HCT116 (cell line): ENCODE data around the gene ARIH2. TPM values are rescaled to one million over a fixed set of nuclear protein-coding genes. Genes with fewer than 3 reads are reported as not detected.

Experiments
- ATAC-seq: fragments of 200-7000 bp; cut with Tn5 transposase; 2 replicates; pipeline ENCODE4 v1.9.1; 2020; ENCODE audit warnings: mild to moderate bottlenecking, moderate library complexity
- BruUV-seq: library from RNA; stranded (reverse); fragments of 400-500 nt; replicated peaks from 2 replicates; lab custom pipeline; 2021; lab: Mats Ljungman, UMichigan
- CTCF ChIA-PET: fragments of 300-600 bp; sonication (Branson Sonifier 250); formaldehyde crosslinking; loops from one replicate; lab custom pipeline; 2021; ENCODE audit warnings: antibody characterized with exemption; lab: Charles Lee
- POLR2A ChIA-PET: fragments of 300-600, 350-600 bp; sonication (Branson Sonifier 250); formaldehyde crosslinking; loops from one replicate; lab custom pipeline; 2021; ENCODE audit warnings: antibody characterized with exemption; lab: Charles Lee
- RAD21 ChIA-PET, 2 experiments: fragments of 300-600 bp; sonication (Branson Sonifier 250); formaldehyde crosslinking; loops; one replicate each; lab custom pipeline; 2023; ENCODE audit warnings: low total read pairs in 2 of 2; ENCODE audit not compliant: uncharacterized antibody in 2 of 2, unreplicated experiment in 2 of 2, low non-redundant PET in 1 of 2; lab: Charles Lee
- DNase-seq: peaks from one replicate; pipeline ENCODE4 v3.0.0-alpha.2; 2010; ENCODE audit warnings: low read depth, low spot score
- H2AFZ ChIP-seq: fragments of 200-600 bp; shearing (Covaris generic), sonication (generic); 2 replicates; pipeline ENCODE4 v1.6.1; 2017; ENCODE audit warnings: low read depth, mixed run types, mixed read lengths, antibody characterized with exemption, low read length; ENCODE audit not compliant: poor library complexity, severe bottlenecking
- H3K27ac ChIP-seq: 2 replicates; pipeline ENCODE4 v1.5.1; 2012; ENCODE audit warnings: low read depth, low read length
- H3K27me3 ChIP-seq: fragments of 200-600 bp; sonication (generic); 2 replicates; pipeline ENCODE4 v1.6.1; 2016; ENCODE audit warnings: mixed run types, low read length, mixed read lengths; ENCODE audit not compliant: insufficient read depth
- H3K36me3 ChIP-seq, 2 experiments: fragments of 200-500 bp in 1 of 2; fragments of 200-600 bp in 1 of 2; sonication (Bioruptor generic) in 1 of 2; sonication (generic) in 1 of 2; 2 replicates each; pipeline versions ENCODE4 v1.5.1 to v1.6.1; 2014 to 2016; ENCODE audit warnings: low read length in 2 of 2, inconsistent platforms in 1 of 2, mixed read lengths in 1 of 2, mixed run types in 1 of 2; ENCODE audit not compliant: insufficient read depth in 2 of 2, control insufficient read depth in 1 of 2
- H3K4me1 ChIP-seq, 2 experiments: fragments of 200-600 bp in 1 of 2; sonication (generic) in 1 of 2; 2 replicates each; pipeline versions ENCODE4 v1.5.1 to v1.6.1; 2012 to 2017; ENCODE audit warnings: low read length in 2 of 2, inconsistent platforms in 1 of 2, mild to moderate bottlenecking in 1 of 2, mixed read lengths in 1 of 2, mixed run types in 1 of 2, moderate library complexity in 1 of 2; ENCODE audit not compliant: insufficient read depth in 2 of 2, control insufficient read depth in 1 of 2
- H3K4me2 ChIP-seq: fragments of 200-600 bp; sonication (generic); 2 replicates; pipeline ENCODE4 v1.6.1; 2017; ENCODE audit warnings: mixed run types, low read length, mixed read lengths
- H3K4me3 ChIP-seq, 2 experiments: fragments of 200-600 bp in 1 of 2; sonication (generic) in 1 of 2; replicated peaks in 1 of 2; 2 replicates each; pipeline ENCODE4 v1.5.1; 2011 to 2016; ENCODE audit warnings: low read length in 2 of 2, control low read depth in 1 of 2, low read depth in 1 of 2, mild to moderate bottlenecking in 1 of 2, mixed read lengths in 1 of 2, mixed run types in 1 of 2
- H3K79me2 ChIP-seq: fragments of 200-600 bp; sonication (generic); 2 replicates; pipeline ENCODE4 v1.6.1; 2017; ENCODE audit warnings: mild to moderate bottlenecking, mixed run types, low read length, moderate library complexity, mixed read lengths; ENCODE audit not compliant: insufficient read depth
- H3K9ac ChIP-seq: fragments of 200-600 bp; sonication (generic); 2 replicates; pipeline ENCODE4 v1.6.1; 2016; ENCODE audit warnings: low read length, mixed read lengths
- H3K9me2 ChIP-seq: fragments of 200-600 bp; sonication (generic), shearing (Covaris generic); 2 replicates; pipeline ENCODE4 v1.6.1; 2017; ENCODE audit warnings: mixed run types, mild to moderate bottlenecking, moderate library complexity; ENCODE audit not compliant: insufficient read depth
- H3K9me3 ChIP-seq, 2 experiments: fragments of 200-500 bp in 1 of 2; fragments of 200-600 bp in 1 of 2; sonication (Bioruptor generic) in 1 of 2; sonication (generic) in 1 of 2; 2 replicates each; pipeline ENCODE4 v1.6.1; 2014 to 2017; ENCODE audit warnings: low read length in 2 of 2, mixed read lengths in 2 of 2, inconsistent platforms in 1 of 2, low read depth in 1 of 2, mild to moderate bottlenecking in 1 of 2, mixed run types in 1 of 2, moderate library complexity in 1 of 2; ENCODE audit not compliant: control insufficient read depth in 1 of 2, insufficient read depth in 1 of 2
- H4K20me1 ChIP-seq: fragments of 200-600 bp; sonication (generic), shearing (Covaris generic); 2 replicates; pipeline ENCODE4 v1.6.1; 2017; ENCODE audit warnings: mixed run types, mild to moderate bottlenecking, moderate library complexity; ENCODE audit not compliant: insufficient read depth
- CBX3 ChIP-seq: IDR thresholded peaks from 2 replicates; pipeline ENCODE4 v1.6.1; 2012; ENCODE audit warnings: low read depth
- ELF1 ChIP-seq: IDR thresholded peaks from 2 replicates; pipeline ENCODE4 v1.6.1; 2012; ENCODE audit warnings: low read depth, borderline replicate concordance
- FOSL1 ChIP-seq: IDR thresholded peaks from 2 replicates; pipeline ENCODE4 v1.6.1; 2012; ENCODE audit warnings: low read depth
- POLR2A ChIP-seq: IDR thresholded peaks from 2 replicates; pipeline ENCODE4 v1.7.0; 2011; ENCODE audit warnings: borderline replicate concordance; ENCODE audit not compliant: insufficient read depth, insufficient read length; ENCODE audit errors: extremely low read depth
- POLR2AphosphoS5 ChIP-seq: IDR thresholded peaks from 2 replicates; pipeline ENCODE4 v1.6.1; 2011; ENCODE audit warnings: mild to moderate bottlenecking, low read depth, low read length, moderate library complexity
- RAD21 ChIP-seq: IDR thresholded peaks from 2 replicates; pipeline ENCODE4 v1.6.1; 2012; ENCODE audit warnings: low read depth, mild to moderate bottlenecking
- SIN3A ChIP-seq: IDR thresholded peaks from 2 replicates; pipeline ENCODE4 v1.6.1; 2012; ENCODE audit warnings: low read depth
- SP1 ChIP-seq: IDR thresholded peaks from 2 replicates; pipeline ENCODE4 v1.6.1; 2012; ENCODE audit warnings: low read depth
- ZFX ChIP-seq: fragments of 450-650 bp; IDR thresholded peaks from 2 replicates; pipeline ENCODE4 v1.6.1; 2017
- intact Hi-C: fragments of 100-400 bp; cut with micrococcal nuclease; formaldehyde crosslinking; loops from 2 replicates; pipeline ENCODE4 v1.10.0; 2022
- total RNA-seq: library from RNA; stranded (reverse); gene quantifications from one replicate; pipeline ENCODE4 v1.2.1, GENCODE V29; 2021; ENCODE audit not compliant: unreplicated experiment
- TF ChIP-seq, protein P1 (sequence below): IDR thresholded peaks from 2 replicates; pipeline ENCODE4 v1.6.1; 2011; ENCODE audit warnings: mild to moderate bottlenecking, low read length, moderate library complexity; ENCODE audit not compliant: insufficient replicate concordance; ENCODE audit errors: extremely low read depth
- TF ChIP-seq, protein P2 (sequence below): IDR thresholded peaks from 2 replicates; pipeline ENCODE4 v1.6.1; 2012
- TF ChIP-seq, protein P3 (sequence below): IDR thresholded peaks from 2 replicates; pipeline ENCODE4 v1.6.1; 2012

The ARIH2 gene
- total RNA-seq, 1 experiment from 2014 or later = 105 TPM

DNA sequence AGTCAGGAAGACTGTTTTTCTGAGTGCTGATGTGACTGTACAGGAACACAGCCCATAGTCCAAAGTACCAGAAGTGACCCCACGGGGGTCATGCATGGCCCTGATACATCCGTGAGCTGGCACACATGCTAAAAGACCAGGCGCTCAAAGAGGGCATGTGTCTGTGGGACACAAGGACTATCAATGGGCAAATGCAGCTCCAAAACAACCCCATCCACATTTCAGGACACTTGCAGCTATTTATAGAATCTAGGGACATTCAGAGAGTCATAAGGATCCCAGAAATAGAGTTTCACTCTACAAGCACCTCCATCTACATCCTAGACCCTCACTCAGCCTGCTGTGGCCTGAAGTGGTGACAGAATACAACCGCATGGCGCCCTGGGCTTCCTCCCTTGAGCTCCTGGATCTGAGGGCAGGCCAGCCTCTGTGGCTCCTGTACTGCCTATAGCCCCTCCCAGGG lies 37.0 kb upstream of the ARIH2 start (continued):
- TF ChIP-seq RAD21 (no peak), FOSL1 (no peak), ZFX (no peak), SP1 (no peak), CBX3 (no peak), POLR2A (no peak), ELF1 (no peak), SIN3A (no peak)
- TF ChIP-seq, protein P1, sequence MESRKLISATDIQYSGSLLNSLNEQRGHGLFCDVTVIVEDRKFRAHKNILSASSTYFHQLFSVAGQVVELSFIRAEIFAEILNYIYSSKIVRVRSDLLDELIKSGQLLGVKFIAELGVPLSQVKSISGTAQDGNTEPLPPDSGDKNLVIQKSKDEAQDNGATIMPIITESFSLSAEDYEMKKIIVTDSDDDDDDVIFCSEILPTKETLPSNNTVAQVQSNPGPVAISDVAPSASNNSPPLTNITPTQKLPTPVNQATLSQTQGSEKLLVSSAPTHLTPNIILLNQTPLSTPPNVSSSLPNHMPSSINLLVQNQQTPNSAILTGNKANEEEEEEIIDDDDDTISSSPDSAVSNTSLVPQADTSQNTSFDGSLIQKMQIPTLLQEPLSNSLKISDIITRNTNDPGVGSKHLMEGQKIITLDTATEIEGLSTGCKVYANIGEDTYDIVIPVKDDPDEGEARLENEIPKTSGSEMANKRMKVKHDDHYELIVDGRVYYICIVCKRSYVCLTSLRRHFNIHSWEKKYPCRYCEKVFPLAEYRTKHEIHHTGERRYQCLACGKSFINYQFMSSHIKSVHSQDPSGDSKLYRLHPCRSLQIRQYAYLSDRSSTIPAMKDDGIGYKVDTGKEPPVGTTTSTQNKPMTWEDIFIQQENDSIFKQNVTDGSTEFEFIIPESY = no peak
- TF ChIP-seq, protein P2, sequence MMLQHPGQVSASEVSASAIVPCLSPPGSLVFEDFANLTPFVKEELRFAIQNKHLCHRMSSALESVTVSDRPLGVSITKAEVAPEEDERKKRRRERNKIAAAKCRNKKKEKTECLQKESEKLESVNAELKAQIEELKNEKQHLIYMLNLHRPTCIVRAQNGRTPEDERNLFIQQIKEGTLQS = no peak
- TF ChIP-seq, protein P3, sequence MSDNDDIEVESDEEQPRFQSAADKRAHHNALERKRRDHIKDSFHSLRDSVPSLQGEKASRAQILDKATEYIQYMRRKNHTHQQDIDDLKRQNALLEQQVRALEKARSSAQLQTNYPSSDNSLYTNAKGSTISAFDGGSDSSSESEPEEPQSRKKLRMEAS = no peak

DNA sequence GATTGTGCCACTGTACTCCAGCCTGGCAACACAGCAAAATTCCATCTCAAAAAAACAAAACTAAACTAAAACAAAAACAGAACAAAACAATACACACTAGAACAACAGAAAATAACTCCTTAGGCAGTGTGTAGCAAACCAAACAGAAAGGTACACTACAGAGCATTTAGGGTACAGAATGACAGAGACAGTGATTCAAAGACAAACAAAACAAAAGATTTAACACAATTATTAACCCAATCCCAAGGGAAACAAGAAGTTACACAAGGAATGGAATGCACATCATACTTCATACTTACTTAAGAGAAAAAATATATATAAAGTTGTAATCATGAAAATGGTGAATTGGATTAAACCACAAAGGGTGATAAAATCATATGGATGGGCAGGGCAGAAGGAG lies 32.9 kb upstream of the ARIH2 start:
- Histone ChIP-seq H3K4me2 (no peak overlapping the region), H3K4me3 (no peak overlapping the region), H3K9ac (no peak overlapping the region), H3K27ac (no peak overlapping the region), H3K36me3 (no peaks in the 10 kb centered on the region), H3K9me2 (no peaks in the 10 kb centered on the region), H3K79me2 (no peaks in the 10 kb centered on the region), H3K4me1 (no peaks in the 10 kb centered on the region), H3K9me3 (no peaks in the 10 kb centered on the region), H3K27me3 (no peaks in the 10 kb centered on the region), H4K20me1 (no peaks in the 10 kb centered on the region), H2AFZ (no peak overlapping the region)
- DNase-seq = no peak
- ChIA-PET CTCF (no interaction called here), RAD21 (no interaction called here), POLR2A (no interaction called here)
- no TSS peak for BruUV-seq
- intact Hi-C loops = no loop called here
- no peak for ATAC-seq
- TF ChIP-seq POLR2A (no peak), FOSL1 (no peak), POLR2AphosphoS5 (no peak)
